Testis (tissue), 2 donors: ENCODE data around the gene UPK3BL1.
"Not testable (repeated sequence)": the region's sequence is repeated elsewhere in the genome, so short reads cannot be mapped to it uniquely, and the experiment has no call there.

Source experiments
- CTCF ChIP-seq, 3 experiments: fragments of 450-650 bp in 2 of 3; fragments of 200-600 bp in 1 of 3; sonication (generic) in 1 of 3; IDR thresholded peaks; one replicate each; pipeline ENCODE4 v1.5.1; 2016 to 2019; ENCODE audit warnings: antibody characterized with exemption in 3 of 3, mild to moderate bottlenecking in 2 of 3, moderate library complexity in 1 of 3
- POLR2A ChIP-seq: fragments of 450-650 bp; IDR thresholded peaks from one replicate; pipeline ENCODE4 v1.6.1; 2017; ENCODE audit warnings: antibody characterized with exemption, mild to moderate bottlenecking, moderate library complexity

- not testable (repeated sequence) for TF ChIP-seq CTCF (IDR thresholded peaks at IDR 0.05); POLR2A
These were observed 31.0 kb upstream of the UPK3BL1 start for GRCh38 chr7:102673447-102674067.
